ELR (cell line): ENCODE data around the gene CHKB.
"Not testable (repeated sequence)": the region's sequence is repeated elsewhere in the genome, so short reads cannot be mapped to it uniquely, and the experiment has no call there.

Experiments
- DNase-seq: peaks from one replicate; pipeline ENCODE4 v3.0.0-alpha.2; 2015; ENCODE audit warnings: low read depth

CHKB gene

GRCh38 chr22:50612528-50613221, 30.0 kb upstream of the CHKB start:
- DNase-seq: no peak

GRCh38 chr22:50612168-50612527, 29.5 kb upstream of the CHKB start:
- no peak for DNase-seq

GRCh38 chr22:50611341-50612060, 28.9 kb upstream of the CHKB start:
- no peak for DNase-seq

DNA sequence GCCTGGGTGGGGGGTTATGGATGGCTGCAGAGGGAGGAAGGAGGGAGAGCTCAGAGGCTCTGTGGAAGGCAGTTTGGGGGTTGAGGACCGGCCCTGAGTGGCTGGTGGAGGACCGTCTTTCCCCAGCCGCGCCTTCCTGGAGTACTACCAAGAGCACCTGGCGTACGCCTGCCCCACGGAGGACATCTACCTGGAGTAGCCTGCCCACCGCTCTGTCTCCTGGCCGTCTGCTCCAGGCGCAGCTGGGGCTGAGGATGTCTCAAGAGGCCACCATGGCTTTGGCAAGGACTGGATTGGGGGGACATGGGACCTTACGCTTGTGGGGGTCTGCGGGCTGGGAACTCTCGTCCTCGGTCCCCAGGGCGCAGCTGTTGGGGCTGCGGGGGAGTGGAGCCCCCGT, 27.9 kb upstream of the CHKB start:
- DNase-seq: no peak

DNA sequence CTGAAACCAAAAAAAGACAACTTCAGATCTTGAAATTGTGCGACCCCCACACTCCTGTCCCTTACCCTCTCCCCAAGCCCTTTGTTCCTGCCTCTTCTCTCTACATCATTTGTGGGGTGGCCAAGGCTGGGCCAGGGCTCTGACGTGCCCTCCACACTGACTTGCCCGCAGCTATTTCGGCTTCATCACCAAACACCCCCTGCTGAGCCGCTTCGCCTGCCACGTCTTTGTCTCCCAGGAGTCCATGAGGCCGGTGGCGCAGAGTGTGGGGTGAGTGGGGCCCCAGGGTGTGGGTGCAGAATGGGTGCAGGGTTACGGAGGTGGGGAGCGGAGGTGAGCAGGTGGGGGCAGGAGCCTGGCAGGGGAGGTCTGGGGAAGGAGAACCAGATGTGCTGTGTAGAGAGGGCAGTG, 27.4 kb upstream of the CHKB start:
- no peak for DNase-seq

GRCh38 chr22:50609599-50609998, 26.9 kb upstream of the CHKB start:
- no peak for DNase-seq

DNA sequence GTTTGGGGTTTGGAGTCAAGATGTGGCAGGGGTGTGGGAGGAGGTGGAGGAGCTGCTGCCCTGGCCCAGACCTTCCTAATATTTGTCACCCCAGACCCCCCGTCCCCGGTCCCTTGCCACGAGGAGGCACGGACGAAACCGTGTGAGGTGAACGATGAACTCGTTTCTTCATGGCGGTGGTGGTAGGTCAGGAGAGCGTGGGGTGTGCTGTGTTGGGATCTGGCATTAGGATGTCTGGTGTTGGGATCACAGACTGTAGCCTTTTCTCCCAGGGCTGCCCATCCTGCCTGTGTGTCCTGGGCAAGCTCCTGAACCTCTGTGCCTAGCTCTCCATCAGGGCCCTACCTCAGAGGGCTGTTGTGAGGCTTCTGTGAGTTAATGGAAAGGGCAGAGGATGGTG, 26.3 kb upstream of the CHKB start:
- DNase-seq: no peak

DNA sequence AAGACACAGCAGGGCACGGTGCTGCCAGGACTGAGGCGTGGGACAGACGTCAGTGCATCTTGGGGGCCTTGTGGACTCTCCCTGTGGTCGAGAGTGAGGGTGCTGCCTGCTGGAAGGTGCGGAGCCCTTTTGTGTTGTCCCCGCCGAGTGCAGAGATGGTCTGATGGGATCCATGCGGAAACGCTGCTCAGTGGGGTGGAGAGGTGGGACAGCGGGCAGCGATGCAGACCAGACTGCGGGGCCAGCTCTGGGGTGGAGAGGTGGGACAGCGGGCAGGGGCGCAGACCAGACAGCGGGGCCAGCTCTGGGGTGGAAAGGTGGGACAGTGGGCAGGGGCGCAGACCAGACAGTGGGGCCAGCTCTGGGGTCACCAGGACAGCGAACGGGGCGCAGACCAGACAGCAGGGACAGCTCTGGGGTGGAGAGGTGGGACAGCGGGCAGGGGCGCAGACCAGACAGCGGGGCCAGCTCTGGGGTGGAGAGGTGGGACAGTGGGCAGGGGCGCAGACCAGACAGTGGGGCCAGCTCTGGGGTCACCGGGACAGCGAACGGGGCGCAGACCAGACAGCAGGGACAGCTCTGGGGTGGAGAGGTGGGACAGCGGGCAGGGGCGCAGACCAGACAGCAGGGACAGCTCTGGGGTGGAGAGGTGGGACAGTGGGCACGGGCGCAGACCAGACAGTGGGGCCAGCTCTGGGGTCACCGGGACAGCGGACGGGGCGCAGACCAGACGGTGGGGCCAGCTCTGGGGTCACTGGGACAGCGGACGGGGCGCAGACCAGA, 25.6 kb upstream of the CHKB start:
- not testable (repeated sequence) for DNase-seq

DNA sequence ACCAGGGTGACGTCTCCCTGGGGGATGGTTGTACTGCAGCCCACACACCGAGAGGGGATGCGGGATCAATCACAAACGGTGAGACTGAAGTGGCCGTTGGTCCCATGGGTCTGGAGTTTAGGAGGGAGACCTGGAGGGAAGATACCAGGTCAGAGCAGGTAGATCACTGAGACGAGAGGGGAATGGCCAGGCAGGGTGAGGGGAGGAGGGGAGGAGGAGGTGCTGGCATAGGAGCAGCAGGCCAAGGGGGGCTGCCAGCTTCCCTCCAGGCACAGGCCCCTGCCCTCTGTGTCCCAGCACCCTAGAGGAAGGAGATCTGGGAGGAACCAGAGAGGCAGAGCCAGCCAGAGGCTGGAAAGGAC, 25.0 kb upstream of the CHKB start:
- no peak for DNase-seq

DNA sequence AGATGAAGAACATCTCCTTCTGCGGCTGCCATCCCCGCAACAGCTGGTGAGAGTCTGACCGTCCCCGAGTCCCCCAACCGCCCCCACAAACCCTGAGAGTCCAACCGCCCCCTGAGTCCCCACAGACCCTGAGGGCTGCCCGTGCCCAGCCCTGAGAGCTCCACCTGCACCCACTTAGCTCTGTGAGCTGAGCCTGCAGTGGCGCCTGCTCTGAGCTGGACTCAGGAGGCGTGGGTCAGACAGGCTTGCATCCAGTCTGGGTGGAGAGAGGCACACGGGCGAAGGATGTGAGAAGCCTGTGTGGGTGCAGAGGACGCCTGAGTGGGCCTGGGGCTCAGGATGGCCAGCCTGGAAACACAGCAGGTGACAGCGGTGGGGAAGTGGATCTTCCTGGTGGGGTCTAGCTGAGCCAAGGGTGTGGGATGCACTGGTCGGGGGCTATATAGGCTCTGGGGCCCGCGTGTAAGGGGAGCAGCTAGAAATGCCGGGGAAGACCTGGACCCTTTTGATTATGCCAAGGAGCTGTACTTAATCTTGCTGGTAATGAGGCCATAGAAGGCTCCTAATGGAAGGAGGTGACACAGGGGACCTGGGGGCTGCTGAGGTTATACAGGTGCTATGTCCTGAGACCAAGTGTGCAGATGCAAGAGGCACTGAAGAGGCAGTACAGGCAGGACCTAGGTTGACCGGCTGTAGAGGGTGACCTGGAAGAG, 24.5 kb upstream of the CHKB start:
- no peak for DNase-seq

DNA sequence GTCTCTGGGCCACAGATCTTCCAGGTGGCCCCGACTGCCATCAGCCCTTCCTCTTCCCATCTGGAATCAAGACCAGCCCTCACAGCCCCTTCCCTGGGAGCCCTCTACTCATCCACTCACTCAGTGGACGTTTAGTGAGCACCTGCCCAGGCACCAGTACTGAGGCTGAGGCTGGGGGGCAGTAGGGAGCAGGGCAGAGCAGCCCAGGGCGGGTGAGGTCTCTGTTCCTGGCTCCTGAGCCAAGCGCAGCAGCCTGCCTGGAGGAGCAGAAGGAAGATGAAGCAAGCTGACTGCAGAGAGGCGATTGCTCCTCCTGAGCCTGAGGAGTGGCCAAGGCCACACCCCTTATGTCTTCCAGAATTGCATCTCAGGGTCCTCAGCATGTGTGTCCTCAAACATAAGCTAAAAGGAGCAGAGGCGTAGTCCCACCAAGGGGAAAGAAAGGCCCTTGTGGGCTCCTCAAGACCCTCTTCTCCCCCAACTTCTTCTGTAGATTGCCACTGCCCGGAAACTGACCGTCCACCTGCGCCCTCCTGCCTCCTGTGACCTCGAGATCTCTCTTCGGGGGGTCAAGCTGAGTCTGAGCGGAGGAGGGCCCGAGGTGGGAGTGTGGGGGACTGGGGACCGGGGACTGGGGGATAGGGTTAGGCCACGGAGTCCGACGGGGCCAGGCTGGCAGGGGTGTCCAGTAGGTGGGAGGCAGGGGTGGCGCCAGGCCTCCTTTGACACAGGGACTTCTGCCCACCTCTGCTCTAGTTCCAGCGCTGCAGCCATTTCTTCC, 23.7 kb upstream of the CHKB start:
- no peak for DNase-seq

- DNase-seq: no peak
These were observed 23.0 kb upstream of the CHKB start for GRCh38 chr22:50605613-50606074.

GRCh38 chr22:50605002-50605612, 22.5 kb upstream of the CHKB start:
- no peak for DNase-seq

GRCh38 chr22:50604256-50605001, 21.8 kb upstream of the CHKB start:
- DNase-seq: no peak

GRCh38 chr22:50603511-50604255, 21.0 kb upstream of the CHKB start:
- DNase-seq: no peak

DNA sequence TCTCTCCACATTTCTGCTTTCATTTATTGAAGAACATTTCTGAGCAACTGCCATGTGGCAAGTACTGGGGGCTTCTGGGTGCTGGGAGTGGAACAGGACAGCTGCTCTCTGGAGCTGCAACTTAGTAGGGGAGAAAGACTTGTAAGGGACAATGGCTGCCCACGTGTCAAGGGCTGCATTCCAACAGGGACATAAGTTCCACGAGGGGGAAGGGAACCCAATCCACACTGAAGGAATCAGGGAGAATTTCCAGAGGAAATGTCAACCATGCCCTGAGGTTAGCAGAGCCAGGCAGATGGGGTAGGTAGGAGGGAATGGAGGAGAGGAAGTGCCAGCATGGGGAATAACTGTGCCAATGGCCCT, 19.7 kb upstream of the CHKB start:
- DNase-seq: no peak

- DNase-seq: no peak
These were observed 19.2 kb upstream of the CHKB start for GRCh38 chr22:50601669-50602337.

DNA sequence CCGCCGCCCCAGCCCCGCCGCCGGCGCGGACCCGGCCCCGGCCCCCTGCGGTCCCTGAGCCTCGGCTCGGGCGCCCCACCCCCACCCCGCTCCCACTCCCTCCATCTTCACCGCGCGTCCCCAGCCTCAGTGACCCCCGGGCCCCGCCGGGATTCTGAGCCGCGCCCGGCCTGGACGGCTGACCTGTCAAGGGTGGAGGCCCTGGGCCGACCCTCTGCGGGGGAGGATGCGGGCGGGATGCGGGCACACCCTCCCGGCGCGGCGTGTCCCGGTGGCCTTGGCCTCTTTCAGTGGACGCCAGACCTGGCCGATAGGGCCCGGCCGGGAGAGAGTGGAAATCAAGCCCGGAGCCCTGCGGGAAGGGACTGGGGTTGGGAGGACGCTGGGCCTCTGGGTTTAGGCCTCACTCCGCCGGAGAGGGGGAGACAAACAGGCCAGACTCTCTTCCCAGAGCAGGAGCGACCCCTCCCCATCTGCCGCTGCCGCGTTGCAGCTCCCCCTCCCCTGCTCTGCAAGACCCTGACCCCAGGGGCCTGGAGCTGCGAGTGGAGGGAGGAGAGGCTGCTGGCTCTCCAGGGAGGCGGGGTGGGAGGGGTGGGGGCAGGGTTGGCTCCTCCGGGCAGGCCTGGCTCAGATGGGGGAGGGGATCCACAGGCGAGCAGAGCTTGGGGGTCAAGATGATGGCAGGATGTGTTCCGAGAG, 18.5 kb upstream of the CHKB start:
- DNase-seq: no peak

DNA sequence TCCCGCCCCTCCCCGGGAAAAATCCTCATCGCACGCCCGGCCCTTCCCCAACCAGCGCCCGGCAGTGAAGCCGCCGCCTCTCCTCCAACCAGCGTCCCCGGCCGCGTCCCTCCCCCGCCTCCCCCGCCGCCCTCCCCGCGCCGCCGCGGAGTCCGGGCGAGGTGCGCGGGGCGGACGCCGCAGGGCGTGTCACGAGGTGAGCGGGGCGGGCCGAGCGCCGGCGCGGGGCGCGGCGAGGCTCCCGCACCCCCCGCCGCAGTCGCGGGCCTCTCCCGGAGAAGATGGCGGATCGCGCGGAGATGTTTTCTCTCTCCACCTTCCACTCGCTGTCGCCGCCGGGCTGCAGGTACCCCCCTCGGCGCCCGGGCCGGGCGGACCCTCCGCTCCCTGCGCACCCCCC, 17.9 kb upstream of the CHKB start, which contains the start of gene MAPK8IP2:
Gene MAPK8IP2 (plus strand): TSS at position 256 of the 400 bp plus-strand sequence. CDS start 26 bp downstream, at position 282.
- DNase-seq: no peak
